GM21576 (cell line): Measurements from ENCODE around the gene NLGN2.

ENCODE experiments used
- ATAC-seq: cut with Tn5 transposase; IDR thresholded peaks from one replicate; pipeline ENCODE4 v1.9.1; 2021; ENCODE audit warnings: mild to moderate bottlenecking, moderate library complexity; ENCODE audit not compliant: unreplicated experiment

NLGN2 gene

DNA sequence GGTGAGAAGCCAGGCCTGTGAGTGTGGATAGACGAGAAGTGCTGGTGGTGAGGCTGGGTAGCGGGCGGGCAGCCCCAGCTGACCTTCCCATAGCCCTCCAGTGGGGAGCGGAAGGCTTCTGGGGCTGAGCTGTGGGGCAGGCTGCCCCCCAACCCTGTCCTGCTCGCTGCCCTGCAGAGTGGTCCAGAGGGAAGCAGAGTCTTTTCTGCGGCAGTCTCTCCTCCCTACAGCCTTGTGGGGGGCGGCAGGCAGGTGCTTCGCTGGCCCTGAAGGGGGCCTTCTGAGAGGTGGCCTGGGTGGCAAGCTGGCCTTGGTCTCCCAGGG is 3.7 kb downstream of the NLGN2 start:
- ATAC-seq: no peak

DNA sequence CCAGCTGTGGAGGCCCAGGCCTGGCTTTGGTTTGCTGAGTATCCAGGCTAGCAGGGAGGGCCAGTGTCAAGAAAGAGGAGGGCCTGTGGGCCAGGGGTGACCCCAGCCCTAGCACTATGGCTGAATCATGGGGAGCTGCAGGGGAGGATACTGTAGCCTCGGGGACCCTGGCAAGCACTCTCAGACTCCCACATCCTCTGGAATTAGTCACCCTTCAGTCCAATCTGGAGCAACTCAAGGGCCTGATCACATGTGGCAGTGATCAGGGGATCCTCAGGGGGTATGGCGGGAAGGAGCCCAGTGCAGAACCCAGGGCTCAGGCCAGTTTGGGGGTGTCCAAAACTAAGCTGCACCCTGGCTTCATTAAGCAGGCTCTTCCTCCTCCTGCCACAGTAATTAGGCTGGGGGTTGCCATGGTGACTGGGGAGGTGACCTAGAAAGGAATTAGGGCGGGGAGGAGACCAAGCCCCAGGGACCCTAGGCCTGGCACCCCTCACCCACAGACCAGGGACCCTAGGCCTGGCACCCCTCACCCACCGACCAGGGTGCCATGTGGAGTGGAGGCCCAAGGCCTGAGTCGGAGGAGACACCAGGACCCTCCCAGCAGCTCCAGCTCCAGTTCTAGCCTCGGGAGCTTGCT is 5.8 kb downstream of the NLGN2 start:
- ATAC-seq: no peak

DNA sequence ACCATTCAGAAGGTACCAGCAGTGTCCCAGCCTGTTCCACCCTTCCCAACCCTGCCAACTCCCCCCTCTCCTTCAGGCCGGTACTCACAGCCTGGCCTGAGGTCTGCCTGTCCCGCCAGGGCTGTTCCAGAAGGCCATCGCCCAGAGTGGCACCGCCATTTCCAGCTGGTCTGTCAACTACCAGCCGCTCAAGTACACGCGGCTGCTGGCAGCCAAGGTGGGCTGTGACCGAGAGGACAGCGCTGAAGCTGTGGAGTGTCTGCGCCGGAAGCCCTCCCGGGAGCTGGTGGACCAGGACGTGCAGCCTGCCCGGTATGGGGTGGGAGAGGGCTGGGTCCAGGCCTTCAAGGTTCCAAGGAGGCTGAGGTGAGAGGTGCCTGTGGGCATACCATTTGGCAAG is 7.2 kb downstream of the NLGN2 start:
- no peak for ATAC-seq

DNA sequence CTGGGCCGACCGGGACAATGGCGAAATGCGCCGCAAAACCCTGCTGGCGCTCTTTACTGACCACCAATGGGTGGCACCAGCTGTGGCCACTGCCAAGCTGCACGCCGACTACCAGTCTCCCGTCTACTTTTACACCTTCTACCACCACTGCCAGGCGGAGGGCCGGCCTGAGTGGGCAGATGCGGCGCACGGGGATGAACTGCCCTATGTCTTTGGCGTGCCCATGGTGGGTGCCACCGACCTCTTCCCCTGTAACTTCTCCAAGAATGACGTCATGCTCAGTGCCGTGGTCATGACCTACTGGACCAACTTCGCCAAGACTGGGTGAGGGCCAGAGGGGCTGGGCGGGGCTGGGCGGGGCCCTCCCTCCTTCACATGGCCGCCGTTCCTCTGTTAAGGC is 8.1 kb downstream of the NLGN2 start:
- no peak for ATAC-seq

DNA sequence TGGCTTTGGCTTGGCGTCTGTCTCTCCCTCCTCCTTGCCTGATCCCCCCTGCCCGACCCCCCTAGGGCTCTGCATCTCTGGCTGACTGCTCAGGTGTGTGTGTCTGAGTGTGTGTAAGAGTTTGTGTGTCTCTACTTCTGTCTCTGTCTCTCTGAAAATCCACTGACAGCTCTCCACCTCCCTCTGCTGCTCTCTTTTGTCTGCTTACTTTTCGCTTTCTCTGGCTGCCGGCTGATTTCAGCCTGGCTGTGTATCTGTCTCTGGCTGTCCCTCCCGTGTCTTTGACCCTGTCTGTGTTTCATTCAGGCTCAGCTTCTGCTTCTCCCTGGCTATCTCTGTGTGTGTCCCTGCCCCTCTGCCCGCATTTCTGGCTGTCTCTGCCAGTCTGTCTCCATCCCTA is 8.7 kb downstream of the NLGN2 start:
- no peak for ATAC-seq

DNA sequence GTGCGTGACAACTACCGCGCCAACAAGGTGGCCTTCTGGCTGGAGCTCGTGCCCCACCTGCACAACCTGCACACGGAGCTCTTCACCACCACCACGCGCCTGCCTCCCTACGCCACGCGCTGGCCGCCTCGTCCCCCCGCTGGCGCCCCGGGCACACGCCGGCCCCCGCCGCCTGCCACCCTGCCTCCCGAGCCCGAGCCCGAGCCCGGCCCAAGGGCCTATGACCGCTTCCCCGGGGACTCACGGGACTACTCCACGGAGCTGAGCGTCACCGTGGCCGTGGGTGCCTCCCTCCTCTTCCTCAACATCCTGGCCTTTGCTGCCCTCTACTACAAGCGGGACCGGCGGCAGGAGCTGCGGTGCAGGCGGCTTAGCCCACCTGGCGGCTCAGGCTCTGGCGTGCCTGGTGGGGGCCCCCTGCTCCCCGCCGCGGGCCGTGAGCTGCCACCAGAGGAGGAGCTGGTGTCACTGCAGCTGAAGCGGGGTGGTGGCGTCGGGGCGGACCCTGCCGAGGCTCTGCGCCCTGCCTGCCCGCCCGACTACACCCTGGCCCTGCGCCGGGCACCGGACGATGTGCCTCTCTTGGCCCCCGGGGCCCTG is 9.5 kb downstream of the NLGN2 start:
- ATAC-seq: no peak

DNA sequence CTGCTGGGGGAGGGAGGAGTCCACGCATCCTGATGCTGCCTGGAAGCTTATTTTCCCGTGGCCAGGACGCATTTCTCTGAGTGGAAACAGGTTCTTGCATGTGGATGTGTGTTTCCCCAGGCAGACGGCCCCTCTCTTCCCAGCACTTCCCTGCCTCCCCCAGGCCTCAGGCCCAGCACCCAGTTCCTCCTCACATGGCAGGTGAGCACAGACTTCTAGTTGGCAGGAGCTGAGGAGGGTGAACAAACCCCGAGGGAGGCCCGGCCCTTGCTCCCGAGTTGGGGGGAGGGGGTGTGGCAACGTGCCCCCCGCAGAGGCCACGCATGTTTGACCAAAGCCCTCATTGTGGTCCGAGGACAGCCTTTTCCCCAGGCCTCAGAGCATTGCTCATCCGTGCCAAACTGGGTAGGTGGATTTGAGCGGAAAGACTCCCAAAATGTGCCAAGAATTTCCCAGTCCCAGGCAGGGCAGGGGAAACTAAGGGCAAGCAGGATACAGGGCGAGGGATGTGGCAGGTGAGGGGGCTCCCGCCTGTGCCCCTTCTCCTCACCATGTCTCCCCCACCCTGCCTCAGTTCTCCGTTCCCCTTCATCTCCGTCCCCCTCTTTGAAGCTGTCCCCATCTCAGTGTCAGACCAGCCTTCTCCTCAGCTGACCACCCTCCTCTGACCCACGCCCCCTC is 11.0 kb downstream of the NLGN2 start:
- ATAC-seq: no peak

DNA sequence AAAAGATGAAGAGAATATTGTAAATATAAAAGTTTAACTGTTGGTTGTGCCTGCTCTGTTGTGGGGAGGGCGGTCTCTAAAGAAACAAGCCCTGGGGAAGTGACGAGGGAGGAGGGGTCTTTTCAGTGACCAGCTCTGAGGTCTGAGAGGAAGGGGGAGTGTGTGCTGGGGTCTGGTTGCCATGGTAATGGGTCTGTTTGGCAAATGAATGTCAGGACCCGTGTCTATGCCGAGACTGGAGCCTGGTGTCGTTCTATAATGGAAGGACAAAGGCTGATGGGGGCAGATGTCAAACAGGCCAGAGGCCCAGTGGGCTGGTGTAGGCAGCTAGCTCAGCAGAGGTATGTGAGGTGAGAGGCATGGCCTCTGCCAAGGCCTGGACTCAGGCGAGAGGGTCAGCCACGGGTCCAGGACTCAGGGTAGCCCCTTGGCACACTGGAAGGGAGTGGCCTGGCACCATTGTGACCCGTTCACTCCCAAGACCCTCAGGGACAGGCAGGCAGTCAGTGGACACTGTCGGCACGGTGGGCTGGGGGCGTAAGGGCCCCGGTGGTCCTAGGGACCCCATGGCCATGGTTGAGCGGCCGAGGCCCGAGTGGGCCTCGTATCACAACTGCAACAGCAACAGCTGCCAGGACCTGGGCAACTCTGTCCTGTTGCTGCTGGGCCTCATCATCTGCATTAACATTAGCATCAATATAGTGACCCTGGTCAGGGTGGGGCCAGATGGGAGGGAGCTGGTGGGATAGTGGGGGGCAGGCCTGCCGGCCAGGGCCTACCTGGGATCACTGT is 12.4 kb downstream of the NLGN2 start, which contains the start of gene SPEM1:
Gene SPEM1, plus strand, starts transcription at position 506 of the 792 bp plus-strand sequence. Its CDS starts 61 bp downstream, at position 567.
- no peak for ATAC-seq

DNA sequence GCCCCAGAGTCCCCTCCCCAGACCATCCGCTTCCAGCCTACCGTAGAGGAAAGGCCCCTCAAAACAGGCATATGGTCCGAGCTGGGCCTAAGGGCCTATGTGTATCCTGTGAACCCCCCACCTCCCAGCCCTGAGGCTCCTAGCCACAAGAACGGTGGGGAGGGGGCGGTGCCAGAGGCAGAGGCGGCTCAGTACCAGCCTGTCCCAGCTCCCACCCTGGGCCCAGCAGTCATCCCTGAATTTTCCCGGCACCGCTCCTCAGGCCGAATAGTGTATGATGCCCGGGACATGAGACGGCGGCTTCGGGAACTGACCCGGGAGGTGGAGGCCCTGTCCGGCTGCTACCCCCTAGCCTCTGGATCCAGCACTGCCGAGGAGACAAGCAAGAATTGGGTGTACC is 13.5 kb downstream of the NLGN2 start:
- no peak for ATAC-seq

DNA sequence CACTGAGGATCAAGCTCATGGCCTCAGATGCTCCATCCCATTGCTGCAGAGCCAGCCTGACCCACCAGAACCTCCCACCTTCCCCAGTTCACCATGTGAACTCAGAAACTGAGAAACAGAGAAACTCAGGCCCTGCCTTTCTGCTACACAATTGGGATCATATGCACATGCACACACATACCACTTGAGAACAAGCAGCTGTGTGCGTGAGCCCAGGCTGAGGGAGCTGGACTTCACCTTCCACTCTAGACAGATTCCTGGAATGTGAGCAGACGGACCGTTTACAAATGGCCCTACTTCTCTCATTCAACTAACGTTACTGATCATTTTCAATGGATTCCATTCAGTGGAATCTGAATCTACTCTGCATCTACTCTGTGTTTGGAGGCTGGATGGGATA is 16.0 kb downstream of the NLGN2 start:
- ATAC-seq: no peak

DNA sequence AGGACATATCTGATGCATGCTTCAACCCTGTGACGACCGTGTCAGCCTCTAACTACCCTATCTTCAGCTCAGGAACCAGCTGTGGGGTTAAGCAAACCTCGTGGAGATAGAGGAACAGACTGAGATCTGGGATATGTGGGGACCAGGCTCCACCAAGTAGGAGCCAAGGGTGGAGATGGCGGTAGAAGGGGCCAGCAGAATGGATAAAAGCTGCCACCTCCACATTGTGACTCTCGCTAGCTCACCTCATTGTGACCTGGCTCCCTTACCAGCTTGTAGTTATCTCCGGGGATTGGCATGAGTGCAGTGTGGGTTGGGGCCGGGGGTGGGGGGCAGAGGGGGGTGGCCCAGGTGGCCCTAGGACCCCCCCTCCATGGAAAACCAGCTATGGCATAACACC is 17.7 kb downstream of the NLGN2 start, which contains the start of gene SPEM2:
Gene SPEM2, plus strand, starts transcription at position 301 of the 400 bp plus-strand sequence. Its CDS starts 73 bp downstream, at position 374.
- ATAC-seq: no peak

DNA sequence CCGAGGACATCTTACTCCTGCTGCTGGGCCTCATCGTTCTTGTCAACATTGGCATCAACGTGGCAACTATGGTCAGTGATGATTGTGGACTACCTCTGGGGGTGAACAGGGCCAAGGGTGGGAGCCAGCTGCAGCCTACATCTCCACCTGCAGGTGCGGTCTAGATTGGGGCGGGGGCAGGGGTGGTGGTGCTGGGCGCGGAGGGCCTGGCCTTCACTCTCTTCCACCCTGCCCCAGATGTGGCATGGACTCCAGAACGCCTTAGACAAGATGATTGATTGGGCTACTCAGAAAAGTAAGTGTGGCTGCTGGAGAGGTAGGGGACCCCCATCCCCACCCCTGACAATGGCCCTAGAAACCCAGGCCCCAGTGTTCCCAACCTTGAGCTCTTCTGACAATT is 18.1 kb downstream of the NLGN2 start:
- ATAC-seq: no peak

DNA sequence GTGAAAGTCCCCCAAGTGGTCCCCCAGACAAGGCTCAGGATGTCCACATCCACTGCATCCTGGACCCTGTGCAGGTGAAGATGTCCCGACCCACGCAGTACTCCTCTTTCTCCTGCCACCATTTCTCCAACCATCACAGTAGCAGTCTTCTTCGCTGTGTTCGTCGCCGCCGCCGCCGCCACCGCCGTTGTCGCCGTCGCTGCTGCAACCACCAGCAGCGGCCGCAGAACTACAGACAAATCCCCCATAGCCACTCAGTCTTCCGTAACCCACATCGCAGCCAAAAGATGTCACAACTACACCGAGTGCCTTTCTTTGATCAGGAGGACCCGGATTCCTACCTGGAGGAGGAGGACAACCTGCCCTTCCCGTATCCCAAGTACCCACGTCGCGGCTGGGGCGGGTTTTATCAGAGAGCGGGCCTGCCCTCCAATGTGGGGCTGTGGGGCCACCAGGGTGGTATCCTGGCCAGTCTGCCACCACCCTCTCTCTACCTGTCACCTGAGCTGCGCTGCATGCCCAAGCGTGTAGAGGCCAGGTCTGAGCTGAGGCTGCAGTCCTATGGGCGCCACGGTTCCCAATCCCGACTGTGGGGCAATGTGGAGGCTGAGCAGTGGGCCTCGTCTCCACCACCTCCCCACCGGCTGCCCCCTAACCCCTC is 18.7 kb downstream of the NLGN2 start:
- no peak for ATAC-seq

DNA sequence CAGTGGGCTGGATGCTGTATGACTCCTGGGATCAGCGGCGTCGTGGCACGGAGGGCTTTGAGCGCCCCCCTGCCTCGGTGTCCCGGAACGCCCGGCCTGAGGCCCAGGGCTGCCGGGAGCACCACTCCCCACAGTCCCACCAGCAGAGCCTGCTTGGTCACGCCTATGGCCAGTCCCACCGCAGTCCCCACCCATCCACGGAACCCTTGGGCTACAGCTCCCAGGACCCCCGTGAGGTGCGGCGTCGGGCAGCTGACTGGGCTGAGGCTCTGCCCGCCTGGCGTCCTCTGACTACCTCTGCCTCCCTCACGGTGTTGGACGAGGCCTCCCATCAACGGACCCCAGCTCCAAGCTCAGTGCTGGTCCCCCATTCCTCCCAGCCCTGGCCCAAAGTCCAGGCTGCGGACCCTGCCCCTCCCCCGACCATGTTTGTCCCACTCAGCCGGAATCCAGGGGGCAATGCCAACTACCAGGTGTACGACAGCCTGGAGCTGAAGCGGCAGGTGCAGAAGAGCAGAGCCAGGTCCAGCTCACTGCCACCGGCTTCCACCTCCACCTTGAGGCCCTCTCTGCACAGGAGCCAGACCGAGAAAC is 19.3 kb downstream of the NLGN2 start:
- ATAC-seq: no peak

DNA sequence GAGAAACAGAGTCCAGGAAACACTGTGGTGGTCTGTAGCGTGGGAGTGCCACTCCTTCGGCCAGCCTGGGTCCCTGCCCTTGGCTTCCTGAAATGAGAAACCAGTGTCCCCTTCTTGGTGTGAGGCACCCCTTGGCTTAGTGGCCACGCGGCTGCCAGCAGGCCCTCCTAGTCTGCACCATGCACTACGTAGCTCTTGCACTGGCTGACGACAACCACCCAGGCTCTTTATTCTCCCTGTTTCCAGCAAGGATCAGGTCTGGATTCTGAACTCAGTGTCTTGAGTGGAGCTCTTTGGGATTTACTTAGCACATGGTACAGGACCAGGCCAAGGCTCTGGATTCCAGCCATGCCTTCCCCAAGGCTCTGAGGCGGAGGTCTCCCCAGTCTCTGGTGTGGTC is 19.9 kb downstream of the NLGN2 start:
- no peak for ATAC-seq

DNA sequence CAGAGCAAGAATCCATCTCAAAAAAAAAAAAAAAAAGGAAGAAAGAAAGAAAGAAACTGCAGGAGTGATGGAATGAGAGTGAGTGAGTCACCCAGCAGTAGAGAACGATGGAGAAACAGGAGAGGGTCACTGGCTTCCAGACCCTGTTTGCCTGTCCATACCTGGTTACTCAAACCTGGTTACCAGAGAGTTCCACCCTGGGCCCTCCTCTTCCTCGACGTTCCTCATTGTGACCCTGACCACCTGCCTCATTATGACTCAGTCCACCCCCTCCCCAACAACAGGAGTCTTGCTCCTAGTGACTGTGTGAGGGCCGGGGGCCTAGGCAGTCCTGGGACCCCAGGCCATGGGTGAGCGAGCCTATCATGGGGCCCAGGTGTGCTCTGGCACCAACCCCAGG is 20.9 kb downstream of the NLGN2 start, which contains the start of gene SPEM3:
Gene SPEM3, plus strand, starts transcription at position 301 of the 400 bp plus-strand sequence. Its CDS starts 46 bp downstream, at position 347.
- ATAC-seq: no peak

DNA sequence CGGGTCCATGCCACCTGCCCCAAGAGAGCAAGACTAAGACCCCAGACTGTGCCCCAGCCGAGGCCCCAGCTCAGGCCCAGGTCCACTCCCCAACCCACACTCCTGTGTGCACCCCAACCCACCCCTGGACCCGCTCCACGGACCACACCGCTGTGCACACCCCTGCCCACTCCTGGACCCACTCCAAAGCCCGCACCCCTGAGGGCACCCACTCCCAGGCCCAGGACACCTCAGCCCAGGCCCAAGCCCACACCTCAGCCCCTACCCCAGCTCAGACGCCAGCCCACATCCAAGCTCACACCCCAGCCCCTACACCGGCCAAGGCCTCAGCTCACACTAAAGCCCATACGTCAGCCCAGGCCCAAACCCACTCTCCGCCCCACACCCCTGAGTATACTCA is 22.1 kb downstream of the NLGN2 start:
- ATAC-seq: no peak

DNA sequence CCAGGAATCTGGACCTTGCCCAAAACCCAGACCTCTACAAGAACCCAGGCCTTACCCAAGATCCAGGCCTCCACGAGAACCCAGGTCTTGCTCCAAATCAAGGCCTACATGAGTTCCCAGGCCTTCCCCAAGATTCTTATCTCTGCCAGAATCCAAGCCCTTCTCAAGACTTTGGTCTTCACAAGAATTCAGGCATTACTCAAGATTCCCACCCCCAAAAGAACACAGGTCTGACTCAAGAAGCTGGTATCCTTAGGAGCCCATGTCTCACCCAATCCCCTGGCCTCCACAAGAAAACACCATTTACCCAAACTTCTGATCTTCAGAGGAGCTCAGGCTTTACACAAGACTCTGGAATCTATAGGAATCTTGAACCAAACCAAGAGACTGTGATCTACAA is 23.6 kb downstream of the NLGN2 start:
- no peak for ATAC-seq

DNA sequence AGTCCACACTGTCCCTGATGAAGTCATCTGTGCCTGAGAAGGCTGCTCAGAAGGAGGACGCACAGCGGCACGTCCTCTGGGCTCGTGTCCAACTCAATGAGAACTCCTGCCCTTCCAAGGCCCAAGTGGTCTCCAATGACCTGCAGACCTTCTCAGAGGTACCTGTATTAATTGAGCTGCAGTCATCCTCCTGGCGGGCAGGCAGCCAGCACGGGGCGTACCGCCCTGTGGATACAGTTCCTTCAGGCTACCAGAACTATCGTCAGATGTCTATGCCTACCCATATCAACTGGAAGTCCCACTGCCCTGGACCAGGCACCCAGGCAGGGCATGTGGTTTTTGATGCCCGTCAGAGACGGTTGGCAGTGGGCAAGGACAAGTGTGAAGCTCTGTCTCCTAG is 24.7 kb downstream of the NLGN2 start:
- no peak for ATAC-seq
